Camera-type eye (tissue), 1 donor: ENCODE data around the gene HEXIM1. TPM values are rescaled to one million over a fixed set of nuclear protein-coding genes. Genes with fewer than 3 reads are reported as not detected.

Source experiments
- total RNA-seq: library from RNA; depleted of rRNA; stranded (reverse); fragments of >200 nt; gene quantifications from one replicate; pipeline ENCODE4 v1.2.3, GENCODE V29; 2014

The HEXIM1 gene
- total RNA-seq, result 21.1 TPM

GRCh38 chr17:45148183-45149036 is at the start of gene HEXIM1:
TSS of gene HEXIM1 (plus strand) at chr17:45148475. CDS start at chr17:45149191, 716 bp downstream.

GRCh38 chr17:45132320-45132571 is 16.0 kb upstream of the HEXIM1 start, which contains the start of gene PLCD3:
TSS of gene PLCD3 (minus strand) at chr17:45132515. CDS start at chr17:45132410, 105 bp downstream.

GRCh38 chr17:45135192-45135977 is 12.9 kb upstream of the HEXIM1 start, which contains the start of gene ACBD4:
TSS of gene ACBD4 (plus strand) at chr17:45135687. CDS start at chr17:45136145, 458 bp downstream.

GRCh38 chr17:45161288-45162024 is 13.2 kb downstream of the HEXIM1 start, which contains the start of gene HEXIM2:
TSS of gene HEXIM2 (plus strand) at chr17:45161875. CDS start at chr17:45162794, 919 bp downstream.

Other genes with a start within 250 kb of the HEXIM1 start
- 143 TPM for gene EFTUD2, start 249.0 kb upstream of the HEXIM1 start, total RNA-seq
- 90.3 TPM for gene GFAP, start 233.0 kb upstream of the HEXIM1 start, total RNA-seq
- 3.0 TPM for gene KIF18B, start 200.7 kb upstream of the HEXIM1 start, total RNA-seq
- 11.7 TPM for gene C1QL1, start 180.2 kb upstream of the HEXIM1 start, total RNA-seq
- gene DCAKD, start 96.8 kb upstream of the HEXIM1 start, total RNA-seq, result 53.8 TPM
- gene NMT1, start 87.2 kb upstream of the HEXIM1 start, total RNA-seq, result 72.1 TPM
- gene PLCD3, start 16.0 kb upstream of the HEXIM1 start, total RNA-seq, result 36.8 TPM
- gene ACBD4, start 12.8 kb upstream of the HEXIM1 start, total RNA-seq, result 9.0 TPM
- 9.5 TPM for gene HEXIM2, start 13.4 kb downstream of the HEXIM1 start, total RNA-seq
- gene FMNL1, start 73.4 kb downstream of the HEXIM1 start, total RNA-seq, result 8.5 TPM
- not detected for gene SPATA32, start 113.6 kb downstream of the HEXIM1 start, total RNA-seq
- 7.7 TPM for gene MAP3K14, start 168.5 kb downstream of the HEXIM1 start, total RNA-seq